RKO (cell line): Measurements from ENCODE around the gene ARID1A.
A peak's percentile ranks its signal among the peaks of the same experiment; 100 is the strongest.

Experiments used
- DNase-seq: peaks from one replicate; pipeline ENCODE4 v3.0.0-alpha.2; 2016; ENCODE audit warnings: low spot score

Gene ARID1A

GRCh38 chr1:26761217-26761616 is 65.4 kb downstream of the ARID1A start:
- DNase-seq = peak; percentile 23

DNA sequence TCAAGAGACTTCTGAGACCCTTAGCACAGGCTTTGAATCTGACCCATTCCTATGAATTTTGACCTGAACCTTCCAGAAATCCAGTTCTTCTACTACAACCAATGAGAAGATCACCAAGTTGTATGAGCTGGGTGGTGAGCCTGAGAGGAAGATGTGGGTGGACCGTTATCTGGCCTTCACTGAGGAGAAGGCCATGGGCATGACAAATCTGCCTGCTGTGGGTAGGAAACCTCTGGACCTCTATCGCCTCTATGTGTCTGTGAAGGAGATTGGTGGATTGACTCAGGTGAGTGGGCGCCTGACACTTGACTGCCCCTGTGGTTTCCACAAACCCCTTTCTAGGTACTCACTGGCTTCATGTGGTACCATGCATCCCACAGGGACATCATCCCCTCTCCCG is 71.9 kb downstream of the ARID1A start:
- DNase-seq = no peak

- DNase-seq = no peak
These were observed 72.9 kb downstream of the ARID1A start for GRCh38 chr1:26768755-26769154.

DNA sequence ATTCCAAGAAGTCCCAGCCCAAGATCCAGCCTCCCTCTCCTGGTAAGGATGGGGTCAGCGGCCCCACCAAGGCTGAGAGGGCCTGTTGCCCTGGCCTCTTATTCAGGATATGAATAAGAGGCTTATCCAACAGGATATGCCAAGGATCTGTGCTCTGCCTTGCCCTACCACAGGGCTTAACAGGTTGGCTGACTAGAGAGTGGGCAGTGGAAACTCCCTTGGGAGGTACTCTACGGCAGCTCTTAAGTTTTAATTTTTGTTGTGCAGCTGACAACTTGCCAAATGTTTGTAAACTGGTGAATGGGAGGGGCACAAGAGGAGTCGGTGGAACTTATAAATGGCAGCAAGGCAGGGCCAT is 75.4 kb downstream of the ARID1A start:
- DNase-seq = no peak

GRCh38 chr1:26771643-26772321 is 76.0 kb downstream of the ARID1A start:
- DNase-seq = peak; percentile 58

DNA sequence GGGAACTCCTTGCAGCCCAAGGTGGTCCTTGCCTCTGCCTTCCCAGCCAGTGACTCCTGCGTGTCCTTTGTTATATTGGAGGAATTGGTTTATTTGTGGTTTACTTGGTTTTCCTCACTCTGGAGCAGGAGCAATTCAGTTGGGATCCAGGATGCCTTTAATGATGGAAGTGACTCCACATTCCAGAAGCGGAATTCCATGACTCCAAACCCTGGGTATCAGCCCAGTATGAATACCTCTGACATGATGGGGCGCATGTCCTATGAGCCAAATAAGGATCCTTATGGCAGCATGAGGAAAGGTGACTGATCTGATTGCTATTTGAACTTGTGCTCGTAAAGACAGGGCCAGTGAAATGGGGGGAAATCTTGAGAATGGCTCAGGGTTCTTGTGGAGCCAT is 76.9 kb downstream of the ARID1A start:
- DNase-seq = peak; percentile 80

GRCh38 chr1:26774462-26774861 is 78.6 kb downstream of the ARID1A start:
- DNase-seq = no peak

- DNase-seq = no peak
These were observed 79.9 kb downstream of the ARID1A start for GRCh38 chr1:26775666-26776065.

DNA sequence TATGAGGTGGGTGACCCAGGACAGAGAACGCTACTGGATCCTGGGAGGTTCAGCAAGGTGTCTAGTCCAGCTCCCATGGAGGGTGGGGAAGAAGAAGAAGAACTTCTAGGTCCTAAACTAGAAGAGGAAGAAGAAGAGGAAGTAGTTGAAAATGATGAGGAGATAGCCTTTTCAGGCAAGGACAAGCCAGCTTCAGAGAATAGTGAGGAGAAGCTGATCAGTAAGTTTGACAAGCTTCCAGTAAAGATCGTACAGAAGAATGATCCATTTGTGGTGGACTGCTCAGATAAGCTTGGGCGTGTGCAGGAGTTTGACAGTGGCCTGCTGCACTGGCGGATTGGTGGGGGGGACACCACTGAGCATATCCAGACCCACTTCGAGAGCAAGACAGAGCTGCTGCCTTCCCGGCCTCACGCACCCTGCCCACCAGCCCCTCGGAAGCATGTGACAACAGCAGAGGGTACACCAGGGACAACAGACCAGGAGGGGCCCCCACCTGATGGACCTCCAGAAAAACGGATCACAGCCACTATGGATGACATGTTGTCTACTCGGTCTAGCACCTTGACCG is 83.4 kb downstream of the ARID1A start:
- no peak for DNase-seq

DNA sequence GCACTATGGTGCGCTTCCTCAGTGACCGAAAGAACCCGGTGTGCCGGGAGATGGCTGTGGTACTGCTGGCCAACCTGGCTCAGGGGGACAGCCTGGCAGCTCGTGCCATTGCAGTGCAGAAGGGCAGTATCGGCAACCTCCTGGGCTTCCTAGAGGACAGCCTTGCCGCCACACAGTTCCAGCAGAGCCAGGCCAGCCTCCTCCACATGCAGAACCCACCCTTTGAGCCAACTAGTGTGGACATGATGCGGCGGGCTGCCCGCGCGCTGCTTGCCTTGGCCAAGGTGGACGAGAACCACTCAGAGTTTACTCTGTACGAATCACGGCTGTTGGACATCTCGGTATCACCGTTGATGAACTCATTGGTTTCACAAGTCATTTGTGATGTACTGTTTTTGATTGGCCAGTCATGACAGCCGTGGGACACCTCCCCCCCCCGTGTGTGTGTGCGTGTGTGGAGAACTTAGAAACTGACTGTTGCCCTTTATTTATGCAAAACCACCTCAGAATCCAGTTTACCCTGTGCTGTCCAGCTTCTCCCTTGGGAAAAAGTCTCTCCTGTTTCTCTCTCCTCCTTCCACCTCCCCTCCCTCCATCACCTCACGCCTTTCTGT is 84.6 kb downstream of the ARID1A start:
- DNase-seq = no peak

DNA sequence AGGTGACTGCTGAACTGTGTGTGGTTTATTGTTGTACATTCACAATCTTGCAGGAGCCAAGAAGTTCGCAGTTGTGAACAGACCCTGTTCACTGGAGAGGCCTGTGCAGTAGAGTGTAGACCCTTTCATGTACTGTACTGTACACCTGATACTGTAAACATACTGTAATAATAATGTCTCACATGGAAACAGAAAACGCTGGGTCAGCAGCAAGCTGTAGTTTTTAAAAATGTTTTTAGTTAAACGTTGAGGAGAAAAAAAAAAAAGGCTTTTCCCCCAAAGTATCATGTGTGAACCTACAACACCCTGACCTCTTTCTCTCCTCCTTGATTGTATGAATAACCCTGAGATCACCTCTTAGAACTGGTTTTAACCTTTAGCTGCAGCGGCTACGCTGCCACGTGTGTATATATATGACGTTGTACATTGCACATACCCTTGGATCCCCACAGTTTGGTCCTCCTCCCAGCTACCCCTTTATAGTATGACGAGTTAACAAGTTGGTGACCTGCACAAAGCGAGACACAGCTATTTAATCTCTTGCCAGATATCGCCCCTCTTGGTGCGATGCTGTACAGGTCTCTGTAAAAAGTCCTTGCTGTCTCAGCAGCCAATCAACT is 85.5 kb downstream of the ARID1A start:
- no peak for DNase-seq

DNA sequence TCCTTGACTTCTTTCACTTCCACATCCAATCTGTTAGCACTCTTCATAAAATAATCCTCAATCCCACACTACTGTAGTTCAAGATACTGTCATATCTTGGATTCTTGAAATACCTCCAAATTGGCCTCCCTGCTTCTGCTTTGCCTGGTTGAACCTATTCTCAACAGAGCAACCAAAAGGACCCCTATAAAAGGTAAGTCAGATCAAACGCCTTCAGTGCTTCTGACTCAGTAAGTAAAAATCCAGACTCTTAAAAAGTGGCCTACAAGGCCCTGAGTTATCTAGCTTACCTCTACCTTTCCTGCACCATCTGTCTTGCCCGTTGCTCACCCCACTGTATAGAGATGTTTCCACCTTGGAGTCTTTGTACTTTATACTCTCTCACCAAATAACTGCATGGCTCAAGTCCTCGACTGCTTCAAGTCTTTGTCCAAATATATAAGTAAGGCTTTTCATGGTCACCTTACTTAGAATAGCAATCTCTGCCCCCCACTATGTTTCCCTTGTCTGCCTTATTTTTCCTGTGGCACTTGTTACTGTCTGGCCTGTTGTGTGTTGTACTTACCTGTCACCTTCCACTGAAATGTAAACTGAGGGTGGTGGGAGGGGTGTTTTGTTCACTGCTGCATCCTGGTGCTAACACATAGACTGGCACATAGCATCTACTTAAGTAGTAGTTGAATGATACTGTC is 86.9 kb downstream of the ARID1A start:
- DNase-seq = no peak

GRCh38 chr1:26783646-26784022 is 87.8 kb downstream of the ARID1A start:
- no peak for DNase-seq

- DNase-seq = no peak
These were observed 88.4 kb downstream of the ARID1A start for GRCh38 chr1:26784023-26784871.

DNA sequence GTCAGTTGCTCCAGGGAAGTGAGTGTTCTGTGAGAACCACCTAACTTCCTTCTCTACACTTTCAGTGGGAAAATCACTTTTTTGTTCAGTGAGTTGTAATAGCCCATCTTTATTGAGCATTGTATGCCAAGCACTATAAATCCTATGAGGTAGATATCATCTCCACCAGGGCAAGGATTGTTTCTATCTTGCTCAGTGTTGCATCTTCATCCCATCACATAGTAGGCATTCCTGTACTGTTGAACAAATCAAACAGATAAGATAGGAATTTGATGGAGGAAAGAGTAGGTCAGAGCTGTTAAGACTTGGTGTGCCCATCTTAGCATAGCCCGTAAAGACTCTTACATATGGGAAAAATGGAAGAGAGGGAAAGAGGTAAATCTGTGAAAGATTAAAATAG is 89.1 kb downstream of the ARID1A start:
- DNase-seq = no peak

- DNase-seq = no peak
These were observed 90.0 kb downstream of the ARID1A start for GRCh38 chr1:26785611-26786436.

DNA sequence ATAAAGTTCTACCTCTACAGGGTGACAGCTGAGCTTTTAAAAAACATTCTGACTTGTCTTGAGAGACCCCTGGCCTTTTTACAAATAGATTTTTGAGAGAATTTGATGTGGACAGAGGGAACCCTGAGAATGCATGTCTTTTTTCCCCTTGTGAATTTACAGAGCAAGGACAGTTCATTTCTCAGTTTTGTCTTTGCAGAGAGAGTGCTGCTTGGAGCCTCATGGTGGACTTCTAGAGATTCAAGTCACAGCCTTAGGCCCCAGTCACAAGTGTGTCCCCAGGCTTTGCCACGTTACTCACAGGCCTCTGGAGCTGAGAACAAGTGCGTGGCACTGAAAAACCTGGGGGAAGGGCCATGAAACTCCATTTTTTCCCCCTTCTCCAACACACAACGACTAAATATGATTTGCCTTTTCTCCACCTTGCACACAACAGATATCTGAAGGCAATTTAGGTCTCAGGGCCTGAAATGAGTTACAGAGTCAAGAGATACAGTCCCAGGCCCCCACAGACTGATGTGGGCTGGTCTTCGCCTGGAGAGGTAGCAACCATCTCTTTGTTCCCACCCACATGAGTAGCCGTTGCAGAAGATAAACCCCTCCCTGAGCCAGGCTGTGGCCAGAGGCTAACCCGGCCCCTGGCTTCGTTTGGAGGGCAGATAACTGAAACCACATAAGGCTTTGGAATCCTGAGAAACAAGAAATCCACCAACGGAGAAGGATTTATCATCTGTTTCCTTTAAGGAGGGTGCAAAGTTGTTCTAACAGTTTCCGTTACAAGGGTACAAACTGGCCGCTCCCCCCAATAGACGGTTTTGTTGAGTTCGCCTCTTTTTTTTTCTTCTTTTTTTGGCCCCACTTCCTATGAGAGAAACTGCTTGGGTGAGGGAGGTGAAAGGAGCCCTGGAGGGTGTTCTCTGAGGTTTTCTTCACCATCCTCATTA is 90.9 kb downstream of the ARID1A start:
- DNase-seq = peak; percentile 53

- peak; percentile 55 for DNase-seq
These were observed 91.5 kb downstream of the ARID1A start for GRCh38 chr1:26787381-26787705.

DNA sequence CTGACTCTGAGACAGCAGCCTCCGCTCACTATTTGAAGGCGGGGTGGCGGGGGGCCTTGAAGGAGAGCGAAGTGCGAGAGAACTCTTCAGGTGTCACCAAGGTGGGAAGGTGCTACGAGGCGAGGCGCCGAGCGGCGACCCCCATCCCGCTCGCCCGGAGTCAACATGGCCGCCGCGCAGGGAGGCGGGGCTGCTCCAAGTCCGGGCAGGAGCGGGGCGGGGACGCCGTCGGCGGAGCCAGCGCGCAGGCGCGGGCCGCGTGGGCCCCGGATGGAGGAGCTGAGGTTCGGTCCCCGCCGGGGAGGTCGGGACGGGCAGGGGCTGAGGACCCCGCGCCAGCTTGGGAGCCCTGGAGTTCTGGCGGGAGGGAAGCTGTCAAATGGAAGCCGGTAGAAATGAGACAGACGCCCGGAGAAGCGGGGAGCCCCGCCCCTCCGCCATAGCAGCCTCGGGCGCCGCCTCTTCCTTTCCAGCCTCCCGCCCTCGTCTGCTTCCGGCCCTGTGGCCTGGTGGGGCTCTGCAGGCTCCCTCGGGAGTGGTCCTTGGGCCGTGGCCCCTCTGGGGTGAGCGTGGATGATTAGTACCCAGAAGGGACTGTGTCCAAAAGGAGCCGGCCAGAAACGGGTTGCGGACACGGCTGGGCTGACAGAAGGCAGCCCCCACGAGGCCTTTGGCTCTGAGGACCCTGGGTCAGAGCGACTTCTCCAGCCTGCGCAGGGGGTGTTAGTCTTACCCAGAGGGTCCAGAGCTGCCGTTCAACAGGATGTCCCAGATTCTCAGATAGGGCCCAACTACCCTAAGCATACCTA is 92.1 kb downstream of the ARID1A start, which contains the start of gene PIGV:
PIGV (plus strand) TSS at position 245 of the 809 bp plus-strand sequence. CDS start 2,866 bp downstream, outside the sequence.
- DNase-seq = peak; percentile 84
